Measurements from ENCODE around the gene CCDC187. TPM values are rescaled to one million over a fixed set of nuclear protein-coding genes. Genes with fewer than 3 reads are reported as not detected.

The CCDC187 gene
- total and polyA plus RNA-seq, 8 donors = 0.12 to 2.8 (median 0.45) TPM; not detected in 1

- Histone ChIP-seq H3K27ac (peak overlapping the region; percentile 36 to 76 (median 67)), H3K4me3 (peak overlapping the region in 3 of 4 donors; percentile 16 to 41 (median 21)), H3K27me3 (peaks cover 0 to 37% (median 0%) of the 10 kb centered on the region in 3 donors), H3K4me1 (peaks cover 0 to 28% (median 20%) of the 10 kb centered on the region in 4 donors), H3K9me3 (no peaks in the 10 kb centered on the region), H3K36me3 (no peaks in the 10 kb centered on the region)
- intact Hi-C loops (cut with DNase I; ENCODE audit: low total_unique reads) = no loop called here
- 23 to 50% (median 31%) methylated on average over 17 to 25 of the region's 25 CpGs for WGBS, 5 donors
- TF ChIP-seq EP300 (IDR thresholded peaks at IDR 0.05) (no peak), POLR2AphosphoS5 (IDR thresholded peaks at IDR 0.05) (peak in 1 of 3 donors; percentile 22)
- DNase-seq = peak; percentile 84 to 89
These were observed 6.7 kb downstream of the CCDC187 start for GRCh38 chr9:136297016-136297691.

GRCh38 chr9:136296434-136297015 is 7.4 kb downstream of the CCDC187 start:
- Histone ChIP-seq H3K27ac (peak overlapping the region; percentile 36 to 76 (median 67)), H3K27me3 (peaks cover 0 to 43% (median 0%) of the 10 kb centered on the region in 3 donors), H3K4me3 (peak overlapping the region in 3 of 4 donors; percentile 16 to 41 (median 21)), H3K9me3 (no peaks in the 10 kb centered on the region), H3K36me3 (no peaks in the 10 kb centered on the region), H3K4me1 (peaks cover 0 to 33% (median 22%) of the 10 kb centered on the region in 4 donors)
- DNase-seq = no peak
- intact Hi-C loops (cut with DNase I; ENCODE audit: low total_unique reads) = no loop called here
- TF ChIP-seq CTCF (IDR thresholded peaks at IDR 0.05) = no peak
- TF ChIP-seq POLR2AphosphoS5 (IDR thresholded peaks at IDR 0.05) = no peak
- no peak for TF ChIP-seq POLR2A (IDR thresholded peaks at IDR 0.05)
- TF ChIP-seq EP300 (IDR thresholded peaks at IDR 0.05) = no peak
- WGBS, 5 donors = 60 to 79% (median 67%) methylated on average over 10 to 16 of the region's 16 CpGs

GRCh38 chr9:136295542-136296433 is 8.1 kb downstream of the CCDC187 start:
- H3K36me3 ChIP-seq = no peaks in the 10 kb centered on the region

GRCh38 chr9:136295055-136295454 is 8.8 kb downstream of the CCDC187 start:
- peaks cover 0 to 33% (median 22%) of the 10 kb centered on the region in 4 donors for H3K4me1 ChIP-seq
- H3K4me3 ChIP-seq = no peak overlapping the region
- 81 to 95% (median 92%) methylated on average over 16 of the region's 16 CpGs for WGBS, 5 donors
- H3K27ac ChIP-seq = no peak overlapping the region
- TF ChIP-seq CTCF (IDR thresholded peaks at IDR 0.05) = no peak
- no peak for TF ChIP-seq POLR2A (IDR thresholded peaks at IDR 0.05)
- no peak for TF ChIP-seq EP300 (IDR thresholded peaks at IDR 0.05)
- TF ChIP-seq POLR2AphosphoS5 (IDR thresholded peaks at IDR 0.05) = no peak
- H3K27me3 ChIP-seq = peaks cover 0 to 58% (median 0%) of the 10 kb centered on the region in 3 donors
- H3K9me3 ChIP-seq = no peaks in the 10 kb centered on the region
- intact Hi-C loops (cut with DNase I; ENCODE audit: low total_unique reads) = no loop called here
- no peaks in the 10 kb centered on the region for H3K36me3 ChIP-seq
- DNase-seq = no peak

More at GRCh38 chr9:136295542-136296433, 8.1 kb downstream of the CCDC187 start:
- no peak overlapping the region for H3K27ac ChIP-seq
- intact Hi-C loops (cut with DNase I; ENCODE audit: low total_unique reads) = no loop called here
- no peaks in the 10 kb centered on the region for H3K9me3 ChIP-seq
- DNase-seq = no peak
- 56 to 74% (median 68%) methylated on average over 33 to 37 of the region's 37 CpGs for WGBS, 5 donors
- peaks cover 0 to 33% (median 22%) of the 10 kb centered on the region in 4 donors for H3K4me1 ChIP-seq
- peaks cover 0 to 50% (median 0%) of the 10 kb centered on the region in 3 donors for H3K27me3 ChIP-seq
- H3K4me3 ChIP-seq = no peak overlapping the region
- TF ChIP-seq POLR2A (IDR thresholded peaks at IDR 0.05) (no peak), EP300 (IDR thresholded peaks at IDR 0.05) (no peak), CTCF (IDR thresholded peaks at IDR 0.05) (no peak), POLR2AphosphoS5 (IDR thresholded peaks at IDR 0.05) (no peak)
